Measurements from ENCODE around the gene FGF3.

Gene FGF3

GRCh38 chr11:69825037-69825834, 6.0 kb upstream of the FGF3 start:
- H3K36me3 ChIP-seq (ENCODE audit: control insufficient read depth in 1 of 2, insufficient read depth in 2 of 2, low read length in 2 of 2): no peaks in the 10 kb centered on the region
- H3K27ac ChIP-seq (ENCODE audit: low read depth, low read length): no peak overlapping the region
- peaks cover 12 to 19% of the 10 kb centered on the region in 2 donors for H3K27me3 ChIP-seq (ENCODE audit: control insufficient read depth in 1 of 2, insufficient read depth in 2 of 2, low read length in 2 of 2)
- no peaks in the 10 kb centered on the region for H3K9me3 ChIP-seq (ENCODE audit: control insufficient read depth in 1 of 2, low read length in 2 of 2)
- H3K4me1 ChIP-seq (ENCODE audit: control insufficient read depth in 1 of 2, insufficient read depth in 2 of 2, low read length in 2 of 2): peaks cover 15 to 29% of the 10 kb centered on the region in 2 donors
- no peak overlapping the region for H3K9ac ChIP-seq (ENCODE audit: low read depth in 1 of 2, low read length in 2 of 2)
- H3K4me3 ChIP-seq (ENCODE audit: low read depth in 1 of 2, low read length in 2 of 2): no peak overlapping the region

GRCh38 chr11:69823641-69824265, 4.5 kb upstream of the FGF3 start:
- H3K27ac ChIP-seq (ENCODE audit: low read depth, low read length): no peak overlapping the region
- no peak overlapping the region for H3K4me3 ChIP-seq (ENCODE audit: low read depth in 1 of 2, low read length in 2 of 2)
- no peaks in the 10 kb centered on the region for H3K36me3 ChIP-seq (ENCODE audit: control insufficient read depth in 1 of 2, insufficient read depth in 2 of 2, low read length in 2 of 2)
- no peaks in the 10 kb centered on the region for H3K9me3 ChIP-seq (ENCODE audit: control insufficient read depth in 1 of 2, low read length in 2 of 2)
- H3K9ac ChIP-seq (ENCODE audit: low read depth in 1 of 2, low read length in 2 of 2): no peak overlapping the region
- H3K4me1 ChIP-seq (ENCODE audit: control insufficient read depth in 1 of 2, insufficient read depth in 2 of 2, low read length in 2 of 2): peaks cover 9 to 22% of the 10 kb centered on the region in 2 donors
- peaks cover 21 to 25% of the 10 kb centered on the region in 2 donors for H3K27me3 ChIP-seq (ENCODE audit: control insufficient read depth in 1 of 2, insufficient read depth in 2 of 2, low read length in 2 of 2)

DNA sequence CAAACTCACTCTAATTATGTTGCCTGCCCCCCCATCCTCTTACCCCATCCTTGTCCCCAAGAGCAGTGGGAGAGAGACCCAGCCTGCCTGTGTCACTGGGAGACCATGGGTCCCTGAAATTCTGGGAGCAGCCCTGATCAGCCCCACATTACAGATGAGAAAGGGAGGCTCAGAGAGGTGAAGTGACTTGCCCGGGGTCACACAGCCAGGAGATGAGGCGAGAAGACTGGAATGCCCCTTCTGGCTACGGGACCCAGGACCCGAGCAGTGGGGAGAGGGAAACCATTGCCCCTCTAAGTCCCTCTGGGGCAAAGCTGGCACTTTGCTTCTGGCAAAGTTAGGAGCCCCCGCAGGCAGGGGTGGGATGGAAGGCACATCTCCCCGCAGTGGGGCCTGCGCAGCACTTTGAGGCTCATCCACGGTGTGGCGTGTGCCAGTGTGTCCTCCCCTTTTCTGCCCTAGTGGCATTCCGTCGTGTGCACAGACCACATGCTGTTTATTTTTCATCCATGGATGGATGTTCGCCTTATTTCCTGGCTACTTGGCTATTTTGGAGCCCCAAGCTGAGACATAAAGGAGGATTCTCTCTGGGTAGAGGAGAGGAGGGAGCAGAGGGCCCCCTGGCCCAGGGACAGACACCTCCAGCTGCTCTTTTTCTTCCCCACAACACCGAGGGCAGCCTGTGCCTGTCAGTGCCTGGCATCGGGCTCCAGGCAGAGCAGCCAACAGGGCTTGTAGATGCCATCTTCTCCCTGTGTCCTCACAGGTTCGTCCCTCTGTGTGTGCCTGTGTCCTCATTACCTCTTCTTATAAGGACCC, 3.7 kb upstream of the FGF3 start:
- H3K36me3 ChIP-seq (ENCODE audit: control insufficient read depth in 1 of 2, insufficient read depth in 2 of 2, low read length in 2 of 2): no peaks in the 10 kb centered on the region
- peaks cover 25 to 27% of the 10 kb centered on the region in 2 donors for H3K27me3 ChIP-seq (ENCODE audit: control insufficient read depth in 1 of 2, insufficient read depth in 2 of 2, low read length in 2 of 2)
- no peak overlapping the region for H3K27ac ChIP-seq (ENCODE audit: low read depth, low read length)
- peaks cover 6 to 14% of the 10 kb centered on the region in 2 donors for H3K4me1 ChIP-seq (ENCODE audit: control insufficient read depth in 1 of 2, insufficient read depth in 2 of 2, low read length in 2 of 2)
- no peak overlapping the region for H3K9ac ChIP-seq (ENCODE audit: low read depth in 1 of 2, low read length in 2 of 2)
- no peak overlapping the region for H3K4me3 ChIP-seq (ENCODE audit: low read depth in 1 of 2, low read length in 2 of 2)
- H3K9me3 ChIP-seq (ENCODE audit: control insufficient read depth in 1 of 2, low read length in 2 of 2): no peaks in the 10 kb centered on the region

GRCh38 chr11:69821511-69822040, 2.4 kb upstream of the FGF3 start:
- Histone ChIP-seq H3K27me3 (ENCODE audit: control insufficient read depth in 1 of 2, insufficient read depth in 2 of 2, low read length in 2 of 2) (peaks cover 38 to 40% of the 10 kb centered on the region in 2 donors), H3K36me3 (ENCODE audit: control insufficient read depth in 1 of 2, insufficient read depth in 2 of 2, low read length in 2 of 2) (no peaks in the 10 kb centered on the region), H3K4me1 (ENCODE audit: control insufficient read depth in 1 of 2, insufficient read depth in 2 of 2, low read length in 2 of 2) (peaks cover 6 to 14% of the 10 kb centered on the region in 2 donors), H3K4me3 (ENCODE audit: low read depth in 1 of 2, low read length in 2 of 2) (no peak overlapping the region), H3K9me3 (ENCODE audit: control insufficient read depth in 1 of 2, low read length in 2 of 2) (no peaks in the 10 kb centered on the region), H3K27ac (ENCODE audit: low read depth, low read length) (no peak overlapping the region), H3K9ac (ENCODE audit: low read depth in 1 of 2, low read length in 2 of 2) (no peak overlapping the region)

GRCh38 chr11:69820441-69820840, 1.2 kb upstream of the FGF3 start:
- no peak overlapping the region for H3K4me3 ChIP-seq (ENCODE audit: low read depth in 1 of 2, low read length in 2 of 2)
- H3K4me1 ChIP-seq (ENCODE audit: control insufficient read depth in 1 of 2, insufficient read depth in 2 of 2, low read length in 2 of 2): peaks cover 4 to 6% of the 10 kb centered on the region in 2 donors
- no peak overlapping the region for H3K27ac ChIP-seq (ENCODE audit: low read depth, low read length)
- no peaks in the 10 kb centered on the region for H3K36me3 ChIP-seq (ENCODE audit: control insufficient read depth in 1 of 2, insufficient read depth in 2 of 2, low read length in 2 of 2)
- no peaks in the 10 kb centered on the region for H3K9me3 ChIP-seq (ENCODE audit: control insufficient read depth in 1 of 2, low read length in 2 of 2)
- peaks cover 48 to 50% of the 10 kb centered on the region in 2 donors for H3K27me3 ChIP-seq (ENCODE audit: control insufficient read depth in 1 of 2, insufficient read depth in 2 of 2, low read length in 2 of 2)
- H3K9ac ChIP-seq (ENCODE audit: low read depth in 1 of 2, low read length in 2 of 2): no peak overlapping the region

DNA sequence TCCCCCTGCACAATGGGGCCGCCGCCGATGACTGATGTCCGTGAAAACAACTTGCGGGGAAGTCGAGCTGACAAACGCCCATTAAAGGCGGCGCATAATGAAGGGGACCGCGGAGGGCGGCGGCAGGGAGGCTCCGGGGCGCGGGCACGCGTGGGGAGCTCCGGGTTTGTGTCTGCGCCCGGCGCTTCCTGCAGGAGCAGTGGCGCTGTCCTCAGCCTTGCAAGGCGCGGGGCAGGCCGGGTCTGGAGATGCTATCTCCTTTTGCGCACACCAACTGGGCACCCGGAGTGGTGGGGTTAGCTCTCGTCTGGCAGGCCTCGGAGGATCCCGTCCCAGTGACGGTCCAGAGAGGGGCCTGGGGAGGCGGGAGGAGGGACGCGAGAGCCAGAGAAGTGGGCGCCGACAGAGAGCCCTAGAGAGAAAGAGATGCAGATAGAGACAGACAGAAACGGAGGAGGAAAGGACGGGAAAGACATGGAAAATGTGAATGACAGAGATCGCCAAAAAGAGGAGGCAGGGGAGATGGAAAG, 390 bp upstream of the FGF3 start:
- no peak overlapping the region for H3K9ac ChIP-seq (ENCODE audit: low read depth in 1 of 2, low read length in 2 of 2)
- no peak overlapping the region for H3K27ac ChIP-seq (ENCODE audit: low read depth, low read length)
- H3K4me1 ChIP-seq (ENCODE audit: control insufficient read depth in 1 of 2, insufficient read depth in 2 of 2, low read length in 2 of 2): no peaks in the 10 kb centered on the region
- no peaks in the 10 kb centered on the region for H3K9me3 ChIP-seq (ENCODE audit: control insufficient read depth in 1 of 2, low read length in 2 of 2)
- H3K27me3 ChIP-seq (ENCODE audit: control insufficient read depth in 1 of 2, insufficient read depth in 2 of 2, low read length in 2 of 2): peaks cover 55 to 57% of the 10 kb centered on the region in 2 donors
- H3K4me3 ChIP-seq (ENCODE audit: low read depth in 1 of 2, low read length in 2 of 2): no peak overlapping the region
- no peaks in the 10 kb centered on the region for H3K36me3 ChIP-seq (ENCODE audit: control insufficient read depth in 1 of 2, insufficient read depth in 2 of 2, low read length in 2 of 2)

DNA sequence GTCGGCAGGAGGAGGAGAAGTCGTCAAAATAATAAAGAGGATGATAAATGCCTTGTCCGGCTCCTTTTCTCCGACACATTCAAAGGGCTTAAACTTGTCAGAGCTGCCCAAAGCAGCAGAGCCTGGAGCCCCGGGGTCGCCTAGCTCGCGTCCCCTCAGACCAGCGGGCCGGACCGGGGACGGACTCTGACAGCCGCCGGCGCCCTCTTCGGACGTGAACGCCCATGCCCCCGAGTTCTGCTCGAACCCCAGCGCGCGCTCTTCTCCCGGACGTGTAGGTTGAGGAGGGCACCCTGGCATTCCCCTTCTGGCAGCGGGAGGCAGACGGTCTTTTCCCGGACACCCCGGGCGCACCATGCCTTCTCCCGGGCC, 999 bp downstream of the FGF3 start:
- Histone ChIP-seq H3K36me3 (ENCODE audit: control insufficient read depth in 1 of 2, insufficient read depth in 2 of 2, low read length in 2 of 2) (no peaks in the 10 kb centered on the region), H3K4me3 (ENCODE audit: low read depth in 1 of 2, low read length in 2 of 2) (no peak overlapping the region), H3K4me1 (ENCODE audit: control insufficient read depth in 1 of 2, insufficient read depth in 2 of 2, low read length in 2 of 2) (no peaks in the 10 kb centered on the region), H3K9me3 (ENCODE audit: control insufficient read depth in 1 of 2, low read length in 2 of 2) (no peaks in the 10 kb centered on the region), H3K27ac (ENCODE audit: low read depth, low read length) (no peak overlapping the region), H3K9ac (ENCODE audit: low read depth in 1 of 2, low read length in 2 of 2) (no peak overlapping the region), H3K27me3 (ENCODE audit: control insufficient read depth in 1 of 2, insufficient read depth in 2 of 2, low read length in 2 of 2) (peaks cover 50 to 58% of the 10 kb centered on the region in 2 donors)

- H3K4me1 ChIP-seq (ENCODE audit: control insufficient read depth in 1 of 2, insufficient read depth in 2 of 2, low read length in 2 of 2): no peaks in the 10 kb centered on the region
- H3K27ac ChIP-seq (ENCODE audit: low read depth, low read length): no peak overlapping the region
- H3K9me3 ChIP-seq (ENCODE audit: control insufficient read depth in 1 of 2, low read length in 2 of 2): no peaks in the 10 kb centered on the region
- peaks cover 48 to 58% of the 10 kb centered on the region in 2 donors for H3K27me3 ChIP-seq (ENCODE audit: control insufficient read depth in 1 of 2, insufficient read depth in 2 of 2, low read length in 2 of 2)
- no peak overlapping the region for H3K9ac ChIP-seq (ENCODE audit: low read depth in 1 of 2, low read length in 2 of 2)
- H3K36me3 ChIP-seq (ENCODE audit: control insufficient read depth in 1 of 2, insufficient read depth in 2 of 2, low read length in 2 of 2): no peaks in the 10 kb centered on the region
- no peak overlapping the region for H3K4me3 ChIP-seq (ENCODE audit: low read depth in 1 of 2, low read length in 2 of 2)
These were observed 1.7 kb downstream of the FGF3 start for GRCh38 chr11:69817265-69818230.

DNA sequence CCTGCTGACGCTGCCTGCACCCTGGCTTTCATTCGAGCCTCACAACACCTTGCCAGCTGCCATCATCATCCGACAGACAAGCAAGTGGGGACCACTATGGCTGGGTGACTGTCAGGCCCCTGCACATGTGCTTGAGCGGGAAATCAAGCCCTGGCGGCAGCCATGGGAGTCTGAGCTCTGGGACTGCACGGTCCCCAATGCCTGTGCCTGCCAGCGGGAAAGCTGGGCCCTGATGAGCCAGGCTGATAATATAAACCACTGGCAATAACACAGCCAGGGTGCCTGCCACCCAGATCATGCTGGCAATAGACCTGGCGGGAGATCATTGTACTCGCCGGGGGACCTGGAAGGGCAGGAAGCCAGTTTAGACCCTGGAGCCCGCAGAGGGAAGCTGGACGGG, 2.5 kb downstream of the FGF3 start:
- Histone ChIP-seq H3K4me1 (ENCODE audit: control insufficient read depth in 1 of 2, insufficient read depth in 2 of 2, low read length in 2 of 2) (no peaks in the 10 kb centered on the region), H3K27ac (ENCODE audit: low read depth, low read length) (no peak overlapping the region), H3K9ac (ENCODE audit: low read depth in 1 of 2, low read length in 2 of 2) (no peak overlapping the region), H3K4me3 (ENCODE audit: low read depth in 1 of 2, low read length in 2 of 2) (no peak overlapping the region), H3K9me3 (ENCODE audit: control insufficient read depth in 1 of 2, low read length in 2 of 2) (no peaks in the 10 kb centered on the region), H3K36me3 (ENCODE audit: control insufficient read depth in 1 of 2, insufficient read depth in 2 of 2, low read length in 2 of 2) (no peaks in the 10 kb centered on the region), H3K27me3 (ENCODE audit: control insufficient read depth in 1 of 2, insufficient read depth in 2 of 2, low read length in 2 of 2) (peaks cover 48 to 58% of the 10 kb centered on the region in 2 donors)
